B cell (primary cell): ENCODE measurements around the gene AOAH. TPM values are rescaled to one million over a fixed set of nuclear protein-coding genes. Genes with fewer than 3 reads are reported as not detected.

ENCODE experiments used
- ATAC-seq: fragments of 200-7000 bp; cut with Tn5 transposase; one replicate; pipeline ENCODE4 v1.10.0; 2021; ENCODE audit warnings: low read depth, mild to moderate bottlenecking, moderate number of reproducible peaks, moderate library complexity
- CTCF ChIA-PET: fragments of 350-600 bp; sonication (Branson Sonifier 250); formaldehyde crosslinking; loops from one replicate; lab custom pipeline; 2021; ENCODE audit warnings: antibody characterized with exemption, inconsistent platforms; lab: Charles Lee
- POLR2A ChIA-PET: fragments of 350-600 bp; sonication (Branson Sonifier 250); formaldehyde crosslinking; loops from one replicate; lab custom pipeline; 2021; ENCODE audit warnings: antibody characterized with exemption; lab: Charles Lee
- DNase-seq: peaks from one replicate; pipeline ENCODE4 v3.0.0; 2013
- H2AFZ ChIP-seq: 2 replicates; pipeline ENCODE4 v1.6.1; 2012; ENCODE audit warnings: mild to moderate bottlenecking, low read depth, low read length; ENCODE audit not compliant: insufficient read depth, poor library complexity, severe bottlenecking
- H3K27ac ChIP-seq, 2 donors: 1 replicate in 1 of 2; 2 replicates in 1 of 2; pipeline ENCODE4 v1.5.1; 2012 to 2013; ENCODE audit warnings: low read length in 2 of 2, mild to moderate bottlenecking in 2 of 2, moderate library complexity in 1 of 2
- H3K27me3 ChIP-seq, 4 experiments: fragments of 200-600 bp in 1 of 4; sonication (generic) in 1 of 4; replicated peaks in 1 of 4; 1 replicate in 2 of 4; 2 replicates in 2 of 4; pipeline versions ENCODE4 v1.6.1 to v1.7.0; 2013 to 2016; ENCODE audit warnings: low read length in 3 of 4, mild to moderate bottlenecking in 2 of 4, mixed read lengths in 1 of 4, moderate library complexity in 1 of 4; ENCODE audit not compliant: insufficient read depth in 4 of 4, control insufficient read depth in 3 of 4; ENCODE audit errors: control extremely low read depth in 1 of 4
- H3K36me3 ChIP-seq, 2 experiments: replicated peaks in 1 of 2; 1 replicate in 1 of 2; 2 replicates in 1 of 2; pipeline versions ENCODE4 v1.6.1 to v1.7.1; 2013; ENCODE audit warnings: low read length in 1 of 2; ENCODE audit not compliant: insufficient read depth in 2 of 2, control insufficient read depth in 1 of 2; ENCODE audit errors: control extremely low read depth in 1 of 2, extremely low read depth in 1 of 2
- H3K4me1 ChIP-seq, 2 donors: fragments of 200-600 bp in 1 of 2; sonication (generic) in 1 of 2; 1 replicate in 1 of 2; 2 replicates in 1 of 2; pipeline versions ENCODE4 v1.5.1 to v1.6.1; 2013 to 2017; ENCODE audit warnings: low read length in 2 of 2; ENCODE audit not compliant: control insufficient read depth in 2 of 2, insufficient read depth in 2 of 2
- H3K4me2 ChIP-seq: replicated peaks from 2 replicates; pipeline ENCODE3; 2012; ENCODE audit warnings: mild to moderate bottlenecking, low read depth, low read length; ENCODE audit not compliant: poor library complexity, severe bottlenecking
- H3K4me3 ChIP-seq, 5 experiments: fragments of 200-600 bp in 1 of 5; sonication (generic) in 1 of 5; 1 replicate in 3 of 5; 2 replicates in 2 of 5; pipeline versions ENCODE4 v1.5.1 to v1.7.0; 2011 to 2016; ENCODE audit warnings: low read length in 4 of 5, mild to moderate bottlenecking in 4 of 5, low read depth in 2 of 5, control low read depth in 1 of 5, moderate library complexity in 1 of 5; ENCODE audit not compliant: insufficient read depth in 1 of 5; ENCODE audit errors: control extremely low read depth in 1 of 5, extremely low read depth in 1 of 5
- H3K79me2 ChIP-seq: fragments of 200-600 bp; sonication (generic); one replicate; pipeline ENCODE4 v1.6.0; 2016; ENCODE audit warnings: low read length; ENCODE audit not compliant: control insufficient read depth, insufficient read depth
- H3K9ac ChIP-seq: fragments of 200-600 bp; sonication (generic); 2 replicates; pipeline ENCODE4 v1.6.1; 2017; ENCODE audit warnings: mild to moderate bottlenecking, low read length, moderate library complexity
- H3K9me3 ChIP-seq, 3 donors: one replicate each; pipeline versions ENCODE4 v1.6.1 to v1.7.1; 2013; ENCODE audit warnings: low read length in 2 of 3; ENCODE audit not compliant: control insufficient read depth in 2 of 3, insufficient read depth in 1 of 3; ENCODE audit errors: control extremely low read depth in 1 of 3
- H4K20me1 ChIP-seq: 2 replicates; pipeline ENCODE4 v1.6.0; 2012; ENCODE audit warnings: mild to moderate bottlenecking, low read length; ENCODE audit not compliant: insufficient read depth, control insufficient read depth, poor library complexity, severe bottlenecking
- H3K27ac Mint-ChIP-seq: one replicate; pipeline ENCODE4 v1.8.0; 2021; ENCODE audit warnings: mixed read lengths
- H3K27me3 Mint-ChIP-seq: one replicate; pipeline ENCODE4 v1.8.0; 2021; ENCODE audit warnings: mixed read lengths
- H3K4me1 Mint-ChIP-seq: one replicate; pipeline ENCODE4 v1.8.0; 2021; ENCODE audit warnings: mixed read lengths
- H3K4me3 Mint-ChIP-seq: one replicate; pipeline ENCODE4 v1.8.0; 2021; ENCODE audit warnings: mixed read lengths
- H3K9me3 Mint-ChIP-seq: one replicate; pipeline ENCODE4 v1.8.0; 2022; ENCODE audit warnings: mixed read lengths; ENCODE audit not compliant: insufficient read depth
- EZH2 ChIP-seq: IDR thresholded peaks from 2 replicates; pipeline ENCODE4 v1.6.1; 2012; ENCODE audit warnings: borderline replicate concordance, low read depth, mild to moderate bottlenecking, moderate library complexity, low read length; ENCODE audit not compliant: insufficient read depth, poor library complexity, severe bottlenecking
- WGBS: methylation state at CpG from one replicate; pipeline ENCODE4 v1.1.5; 2013; ENCODE audit warnings: missing lambda C conversion rate; ENCODE audit not compliant: insufficient coverage; 5-methylcytosine and 5-hydroxymethylcytosine counted together
- intact Hi-C: fragments of 100-400 bp; cut with micrococcal nuclease; formaldehyde crosslinking; loops from one replicate; pipeline ENCODE4 v1.10.0; 2022
- polyA plus RNA-seq: library from polyadenylated mRNA; depleted of rRNA; stranded (reverse); fragments of >200 nt; gene quantifications from 2 replicates; pipeline ENCODE4 v1.2.3, GENCODE V29; 2012
- total RNA-seq, 2 donors: library from RNA; stranded (reverse); fragments of 120-200 nt in 1 of 2; gene quantifications; 1 replicate in 1 of 2; 2 replicates in 1 of 2; pipeline versions ENCODE4 v1.2.3 to v1.2.4, GENCODE V29; 2013 to 2022
- TF ChIP-seq, protein P1 (sequence below): fragments of 200-600 bp; IDR thresholded peaks from one replicate; pipeline ENCODE4 v1.8.0; 2022; ENCODE audit warnings: antibody characterized with exemption, mild to moderate bottlenecking

Gene AOAH
- total and polyA plus RNA-seq, 2 donors (not counting 1 experiment from before 2014, with no cell fraction given), result 2.6 to 5.0 TPM

GRCh38 chr7:36728143-36728542 lies 3.8 kb upstream of the AOAH start:
- peaks cover 11 to 17% of the 10 kb centered on the region in 2 donors for H3K4me1 ChIP-seq
- WGBS, result no CpG with 5 or more reads among the region's 2 CpGs
- no peaks in the 10 kb centered on the region for H3K36me3 ChIP-seq
- no peak overlapping the region for H3K4me3 ChIP-seq
- ChIA-PET POLR2A (no interaction called here), CTCF (no interaction called here)
- H3K9me3 ChIP-seq, result peaks cover 0 to 3% (median 0%) of the 10 kb centered on the region in 3 donors
- TF ChIP-seq, protein P1, sequence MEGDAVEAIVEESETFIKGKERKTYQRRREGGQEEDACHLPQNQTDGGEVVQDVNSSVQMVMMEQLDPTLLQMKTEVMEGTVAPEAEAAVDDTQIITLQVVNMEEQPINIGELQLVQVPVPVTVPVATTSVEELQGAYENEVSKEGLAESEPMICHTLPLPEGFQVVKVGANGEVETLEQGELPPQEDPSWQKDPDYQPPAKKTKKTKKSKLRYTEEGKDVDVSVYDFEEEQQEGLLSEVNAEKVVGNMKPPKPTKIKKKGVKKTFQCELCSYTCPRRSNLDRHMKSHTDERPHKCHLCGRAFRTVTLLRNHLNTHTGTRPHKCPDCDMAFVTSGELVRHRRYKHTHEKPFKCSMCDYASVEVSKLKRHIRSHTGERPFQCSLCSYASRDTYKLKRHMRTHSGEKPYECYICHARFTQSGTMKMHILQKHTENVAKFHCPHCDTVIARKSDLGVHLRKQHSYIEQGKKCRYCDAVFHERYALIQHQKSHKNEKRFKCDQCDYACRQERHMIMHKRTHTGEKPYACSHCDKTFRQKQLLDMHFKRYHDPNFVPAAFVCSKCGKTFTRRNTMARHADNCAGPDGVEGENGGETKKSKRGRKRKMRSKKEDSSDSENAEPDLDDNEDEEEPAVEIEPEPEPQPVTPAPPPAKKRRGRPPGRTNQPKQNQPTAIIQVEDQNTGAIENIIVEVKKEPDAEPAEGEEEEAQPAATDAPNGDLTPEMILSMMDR, result no peak
- TF ChIP-seq EZH2, result no peak
- no peaks in the 10 kb centered on the region for H3K27me3 ChIP-seq
- Mint-ChIP-seq H3K27ac (no peak overlapping the region), H3K9me3 (no peaks in the 10 kb centered on the region), H3K4me3 (no peak overlapping the region), H3K4me1 (peaks cover 19% of the 10 kb centered on the region), H3K27me3 (no peaks in the 10 kb centered on the region)
- no peak overlapping the region for H3K27ac ChIP-seq
- ATAC-seq, result no peak
- no peak overlapping the region for H3K4me2 ChIP-seq
- no peaks in the 10 kb centered on the region for H3K79me2 ChIP-seq
- DNase-seq, result no peak
- no peak overlapping the region for H3K9ac ChIP-seq
- no peak overlapping the region for H2AFZ ChIP-seq
- H4K20me1 ChIP-seq, result no peaks in the 10 kb centered on the region
- intact Hi-C loops, result no loop called here

DNA sequence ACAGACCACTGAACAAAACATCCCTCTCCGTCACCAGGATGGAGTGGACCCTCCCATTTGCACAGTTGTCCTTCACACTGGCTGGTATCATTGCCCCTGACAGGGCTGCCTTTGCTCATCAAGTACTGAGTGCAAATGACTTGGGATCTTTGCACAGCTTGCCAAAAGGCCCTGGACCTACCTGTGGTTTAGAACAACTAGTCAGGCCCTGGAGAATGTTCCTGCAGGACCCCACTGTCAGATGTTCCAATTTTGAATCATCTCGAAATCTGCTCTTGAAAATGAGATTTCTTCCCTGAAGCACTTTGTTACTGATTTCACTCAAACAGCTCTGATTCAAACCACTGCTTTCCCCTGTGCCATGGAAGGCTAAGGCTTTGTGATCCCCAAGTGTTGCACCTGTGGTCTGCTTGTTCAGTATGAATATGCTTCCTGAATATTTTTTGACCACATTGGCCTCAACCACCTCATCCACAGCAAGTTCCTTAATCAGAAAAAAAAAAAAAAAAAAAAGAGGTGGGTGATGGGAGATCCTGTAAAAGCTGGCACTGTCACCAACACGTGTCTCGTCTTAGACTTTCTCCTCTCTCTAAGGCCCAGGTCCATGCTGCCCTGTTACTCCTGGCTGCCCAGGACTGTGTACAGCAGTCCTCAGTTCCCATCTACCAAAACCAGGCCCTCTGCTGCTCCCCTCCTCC lies 2.7 kb upstream of the AOAH start:
- POLR2A ChIA-PET, result no interaction called here
- H3K4me3 ChIP-seq, result no peak overlapping the region
- Mint-ChIP-seq H3K27ac (no peak overlapping the region), H3K4me3 (no peak overlapping the region), H3K4me1 (peaks cover 23% of the 10 kb centered on the region), H3K27me3 (no peaks in the 10 kb centered on the region), H3K9me3 (no peaks in the 10 kb centered on the region)
- H3K27ac ChIP-seq, result no peak overlapping the region
- no peak overlapping the region for H3K9ac ChIP-seq
- peaks cover 11 to 17% of the 10 kb centered on the region in 2 donors for H3K4me1 ChIP-seq
- no peaks in the 10 kb centered on the region for H3K79me2 ChIP-seq
- ATAC-seq (no peak), DNase-seq (no peak)
- H4K20me1 ChIP-seq, result no peaks in the 10 kb centered on the region
- CTCF ChIA-PET, result no interaction called here
- intact Hi-C loops, result no loop called here
- TF ChIP-seq, protein P1, result no peak
- TF ChIP-seq EZH2, result no peak
- H3K4me2 ChIP-seq, result no peak overlapping the region
- peaks cover 0 to 3% (median 0%) of the 10 kb centered on the region in 3 donors for H3K9me3 ChIP-seq
- no peaks in the 10 kb centered on the region for H3K27me3 ChIP-seq
- 74% methylated on average over 3 of the region's 4 CpGs for WGBS
- no peak overlapping the region for H2AFZ ChIP-seq
- H3K36me3 ChIP-seq, result no peaks in the 10 kb centered on the region
